GM19372 (cell line): Measurements from ENCODE around the gene RPRD1B.

Source experiments
- ATAC-seq: cut with Tn5 transposase; IDR thresholded peaks from one replicate; pipeline ENCODE4 v1.9.1; 2021; ENCODE audit warnings: mild to moderate bottlenecking, low read depth, moderate library complexity; ENCODE audit not compliant: unreplicated experiment

RPRD1B gene, protein sequence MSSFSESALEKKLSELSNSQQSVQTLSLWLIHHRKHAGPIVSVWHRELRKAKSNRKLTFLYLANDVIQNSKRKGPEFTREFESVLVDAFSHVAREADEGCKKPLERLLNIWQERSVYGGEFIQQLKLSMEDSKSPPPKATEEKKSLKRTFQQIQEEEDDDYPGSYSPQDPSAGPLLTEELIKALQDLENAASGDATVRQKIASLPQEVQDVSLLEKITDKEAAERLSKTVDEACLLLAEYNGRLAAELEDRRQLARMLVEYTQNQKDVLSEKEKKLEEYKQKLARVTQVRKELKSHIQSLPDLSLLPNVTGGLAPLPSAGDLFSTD

DNA sequence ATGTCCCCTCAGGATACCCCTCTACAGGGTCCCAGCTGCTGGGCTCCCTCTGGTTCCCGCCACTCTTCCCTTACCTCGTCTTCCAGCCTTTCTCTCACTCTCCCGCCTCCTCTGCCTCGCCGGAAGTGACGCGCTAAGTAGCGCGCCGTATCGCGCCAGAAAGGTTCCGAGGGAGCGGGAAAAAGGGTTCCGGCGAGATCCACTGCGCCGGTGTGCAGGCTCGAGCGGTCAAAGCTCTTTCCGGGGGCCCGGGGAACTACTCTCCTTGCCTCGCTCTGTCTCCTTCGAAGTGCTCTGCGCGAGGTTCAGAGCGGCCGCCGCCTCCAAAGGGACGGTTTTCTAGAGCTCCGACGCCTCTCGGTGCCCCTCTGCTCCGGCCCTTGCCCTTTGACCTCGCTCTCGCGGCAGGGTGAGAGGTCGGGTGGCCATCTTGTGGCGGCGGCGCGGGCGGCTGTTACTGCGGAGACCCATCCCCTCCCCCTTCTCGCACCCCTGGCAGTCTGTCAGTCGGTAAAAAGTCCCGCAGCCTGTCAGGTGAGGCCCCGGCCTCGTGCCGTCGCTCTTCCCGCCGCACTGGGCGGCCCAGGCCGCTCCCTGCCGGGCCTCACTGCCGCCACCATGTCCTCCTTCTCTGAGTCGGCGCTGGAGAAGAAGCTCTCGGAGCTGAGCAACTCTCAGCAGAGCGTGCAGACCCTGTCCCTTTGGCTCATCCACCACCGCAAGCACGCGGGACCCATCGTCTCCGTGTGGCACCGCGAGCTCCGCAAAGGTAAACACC, at the start of gene RPRD1B, which contains the start of gene TTI1:
Gene RPRD1B, plus strand, starts transcription at position 417 of the 778 bp plus-strand sequence. Its CDS starts 202 bp downstream, at position 619.
Gene TTI1, minus strand, starts transcription at position 127 of the 778 bp plus-strand sequence. CDS start 19,640 bp downstream, outside the sequence.
- ATAC-seq: peak; percentile 78

DNA sequence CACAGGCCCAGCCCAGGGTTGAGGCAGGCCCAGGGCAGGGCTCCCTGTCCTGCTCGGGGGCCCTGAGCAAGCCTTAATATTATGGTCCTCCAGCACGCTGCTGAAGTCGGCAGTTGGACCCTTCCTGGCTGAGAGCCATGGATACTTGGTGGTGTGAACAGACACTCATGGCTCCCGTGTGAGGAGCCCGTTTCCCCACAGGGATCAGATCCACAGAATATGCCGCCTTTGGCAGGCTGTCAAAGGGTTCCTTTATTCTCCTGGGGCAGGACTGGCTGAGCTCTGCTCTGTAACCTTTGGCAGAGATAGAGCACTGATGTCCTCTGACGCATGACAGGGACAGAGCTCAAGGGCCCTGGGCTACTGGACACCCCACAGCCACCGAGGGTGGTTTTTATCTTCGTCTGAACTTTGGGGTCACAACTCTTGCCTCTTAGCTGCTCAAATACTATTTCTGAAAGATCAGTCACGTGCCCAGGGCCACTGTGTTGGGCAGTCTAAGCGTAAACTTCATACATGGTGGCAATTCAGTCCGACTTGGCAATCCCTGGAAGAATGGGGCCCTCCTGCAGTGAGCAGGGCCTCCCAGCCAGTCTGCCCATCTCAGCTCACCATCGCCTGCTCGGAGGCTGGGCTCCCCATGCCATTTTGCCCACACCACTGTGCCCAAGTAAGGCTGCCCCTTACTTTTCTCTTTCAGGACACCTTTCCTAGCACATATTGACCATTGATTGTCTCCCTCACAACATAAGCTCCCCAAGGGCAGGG, 49.3 kb upstream of the RPRD1B start:
- no peak for ATAC-seq

DNA sequence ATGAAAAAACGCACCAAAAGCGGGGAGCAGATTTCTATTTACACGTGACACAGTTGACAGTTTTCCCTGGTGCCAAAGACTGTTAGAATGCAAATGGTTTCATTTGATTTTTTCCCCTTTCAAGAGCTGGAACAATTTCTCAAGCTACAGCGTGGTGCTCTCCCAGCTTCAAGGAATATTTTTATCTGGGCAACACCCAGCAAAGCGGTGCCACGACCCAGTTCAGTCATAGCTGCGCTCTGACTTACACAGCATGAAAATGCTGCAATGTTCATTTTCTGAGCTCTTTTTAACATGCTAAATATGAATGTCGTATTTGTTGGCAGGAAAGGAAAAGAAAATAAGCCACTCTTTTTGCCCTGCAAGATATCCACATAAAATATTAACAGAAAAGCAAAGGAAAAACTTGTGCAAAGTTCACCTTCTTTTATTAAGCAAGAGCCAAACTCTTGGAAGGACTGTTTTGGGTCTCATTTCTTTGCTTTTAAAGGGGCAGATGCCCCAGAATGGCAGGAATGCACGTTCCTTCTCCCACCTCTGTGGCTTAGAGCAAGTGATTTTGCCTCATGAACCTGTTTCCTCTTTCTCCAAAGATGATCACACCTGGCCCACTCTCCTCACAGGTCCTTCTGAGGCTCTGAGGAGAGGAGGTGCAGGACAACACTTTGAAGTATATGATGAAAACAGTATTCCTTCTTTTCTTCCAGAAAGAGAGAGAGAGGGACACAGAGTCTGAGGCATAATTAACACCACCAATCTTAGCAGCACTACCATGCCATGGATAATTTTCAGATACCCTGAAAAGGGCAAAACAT, 47.3 kb upstream of the RPRD1B start:
- no peak for ATAC-seq

DNA sequence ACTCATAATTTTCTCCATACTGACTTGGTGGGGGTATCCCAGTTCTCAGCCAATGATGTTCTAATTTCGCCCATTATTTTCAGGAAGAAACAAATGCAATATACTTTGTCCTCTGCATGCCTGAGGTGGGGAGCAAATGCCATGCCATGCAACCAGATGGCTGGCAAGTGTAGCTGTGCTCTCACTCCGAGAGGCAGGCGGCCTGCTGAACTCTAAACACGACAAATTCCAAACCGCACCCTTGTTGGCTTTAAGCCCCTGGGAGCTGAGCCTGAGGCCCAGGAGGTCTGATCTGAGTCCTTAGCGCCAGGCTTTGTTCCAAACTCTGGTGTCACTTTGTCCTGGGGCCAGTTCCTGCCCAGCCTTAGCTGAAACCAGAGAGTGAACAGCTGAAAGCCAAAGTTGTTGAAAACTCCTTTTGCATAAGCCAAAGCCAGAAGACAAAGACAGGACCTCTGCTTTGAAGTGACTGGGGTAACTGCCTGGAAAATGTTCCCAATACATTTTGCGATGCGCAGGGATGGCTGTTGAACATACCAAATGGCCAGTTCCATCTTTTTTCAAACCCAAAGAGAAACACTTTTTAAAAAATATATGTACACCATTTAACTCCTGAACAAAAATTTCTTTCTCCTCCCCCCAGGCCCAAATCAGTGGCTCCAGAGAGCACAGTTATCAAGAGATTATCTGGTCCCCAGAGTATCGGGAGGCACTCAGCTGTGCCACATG, 46.5 kb upstream of the RPRD1B start:
- no peak for ATAC-seq

DNA sequence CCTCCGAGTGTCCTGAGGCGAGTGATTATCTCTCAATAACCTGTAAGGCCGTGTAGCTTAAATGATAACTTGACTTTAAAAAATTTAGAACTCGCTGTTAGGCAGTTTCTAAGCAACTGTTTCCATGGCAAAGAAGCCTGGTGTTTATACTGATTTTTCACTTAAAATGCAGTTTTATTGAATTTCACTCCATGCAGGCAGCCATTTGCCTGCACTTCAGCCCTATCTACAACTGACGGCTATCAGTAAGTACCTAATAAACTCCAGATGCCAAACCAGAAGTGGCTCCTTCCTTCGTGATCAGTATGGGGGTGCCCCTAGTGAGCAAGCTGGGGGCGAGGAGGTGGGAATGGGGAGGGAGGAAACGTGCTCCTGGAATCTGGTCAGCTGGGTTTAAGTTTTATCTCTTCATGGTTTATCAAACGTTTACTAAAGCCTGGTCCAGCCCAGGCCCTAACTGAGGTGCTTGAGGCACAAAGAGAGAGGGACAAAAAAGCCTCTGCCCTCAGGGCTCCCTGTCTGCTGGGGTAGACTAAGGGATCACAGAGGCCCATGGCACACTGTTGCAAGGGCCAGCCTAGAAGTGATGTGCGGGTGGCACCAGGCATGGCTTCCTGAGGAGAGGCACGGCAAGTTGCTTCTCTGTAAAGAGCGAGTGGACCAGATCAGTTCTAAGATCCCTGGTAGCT, 45.8 kb upstream of the RPRD1B start:
- ATAC-seq: no peak

DNA sequence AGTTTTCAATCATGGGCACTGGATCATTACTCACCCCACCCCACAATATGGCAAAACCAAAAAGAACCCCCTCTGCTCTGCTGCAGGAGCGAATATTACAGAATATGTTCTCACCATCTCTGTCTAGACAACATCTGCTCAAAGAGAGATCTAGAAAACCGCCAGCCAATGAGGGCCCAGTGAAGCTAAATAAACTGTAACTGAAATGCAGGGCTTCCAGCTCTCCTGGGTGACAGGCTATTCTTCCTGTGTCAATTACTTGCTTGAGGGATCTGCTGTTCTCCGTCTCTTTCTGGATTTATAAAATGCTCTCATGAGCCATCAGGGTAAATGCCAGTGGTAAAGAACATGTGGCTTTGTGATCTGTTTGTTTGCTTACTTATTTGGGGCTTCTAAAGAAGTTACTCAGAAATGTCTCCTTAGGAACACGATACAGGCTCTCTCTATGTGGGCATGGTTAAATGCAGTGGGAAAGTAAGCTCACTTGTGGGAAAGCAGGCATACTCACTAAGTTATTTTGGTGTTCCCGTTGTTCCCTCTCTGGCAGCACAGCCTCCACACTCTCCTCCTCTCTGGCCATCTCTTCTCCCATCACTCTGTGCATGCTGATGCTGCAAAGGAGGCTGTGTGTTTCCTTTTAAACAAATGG, 45.1 kb upstream of the RPRD1B start:
- no peak for ATAC-seq

DNA sequence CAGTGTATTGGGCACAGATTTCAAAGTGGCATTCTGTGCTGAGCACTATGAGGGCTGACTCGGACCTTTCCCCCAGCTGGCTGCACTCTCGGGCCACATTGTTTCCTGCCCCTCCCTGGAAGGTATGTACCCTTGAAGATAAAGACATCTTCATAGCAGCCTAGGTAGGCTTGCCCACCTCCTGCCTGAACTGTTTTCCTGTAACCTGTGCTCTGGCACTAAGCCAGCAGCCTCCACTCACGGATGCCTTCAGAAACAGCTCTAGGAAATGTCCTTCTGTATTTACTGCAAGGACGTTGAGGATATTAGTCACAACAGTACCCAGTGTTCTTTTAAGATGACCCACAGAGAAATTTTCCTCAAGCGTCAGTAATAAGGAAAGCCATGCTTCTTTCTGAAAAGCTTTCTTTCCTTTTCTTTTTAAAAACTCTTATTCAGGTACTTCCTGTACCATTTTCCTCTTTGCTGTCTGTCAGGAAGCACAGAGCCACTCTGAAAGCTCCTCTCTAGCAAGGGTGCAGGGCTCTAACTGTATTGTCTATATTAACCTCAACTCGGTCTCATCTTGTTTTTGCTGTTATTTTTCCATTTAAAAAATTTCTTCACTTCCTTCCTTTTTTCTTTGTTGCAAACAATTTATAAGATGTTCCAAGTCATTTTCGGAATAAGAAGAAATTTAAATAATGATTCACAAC, 43.8 kb upstream of the RPRD1B start:
- ATAC-seq: no peak

DNA sequence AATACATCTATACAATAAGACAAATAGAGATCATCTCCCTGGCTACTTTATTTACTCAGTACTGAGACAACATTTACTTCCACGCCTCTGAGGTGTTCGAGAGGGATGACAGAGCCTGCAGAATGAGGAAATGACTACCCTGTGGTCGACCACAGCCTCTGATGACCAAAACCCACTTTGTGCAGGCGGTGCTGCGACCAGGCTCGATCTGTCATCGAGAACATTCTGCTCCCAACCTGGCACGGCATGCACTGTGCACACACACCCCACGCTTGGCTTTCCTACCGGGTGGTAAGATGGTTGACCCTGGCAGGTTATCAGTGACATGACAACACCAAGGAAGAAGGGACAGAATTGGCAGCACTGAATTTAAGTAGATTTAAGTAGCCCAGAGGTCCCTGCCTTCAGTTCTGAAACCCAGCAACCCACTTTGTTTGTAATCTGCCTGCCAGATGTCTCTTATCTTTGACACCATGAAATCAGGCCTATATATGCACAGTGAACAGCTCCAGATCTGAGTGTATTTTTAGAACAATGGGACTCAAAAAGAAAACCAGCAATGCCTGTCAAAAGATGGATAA, 42.9 kb upstream of the RPRD1B start:
- peak; percentile 95 for ATAC-seq

DNA sequence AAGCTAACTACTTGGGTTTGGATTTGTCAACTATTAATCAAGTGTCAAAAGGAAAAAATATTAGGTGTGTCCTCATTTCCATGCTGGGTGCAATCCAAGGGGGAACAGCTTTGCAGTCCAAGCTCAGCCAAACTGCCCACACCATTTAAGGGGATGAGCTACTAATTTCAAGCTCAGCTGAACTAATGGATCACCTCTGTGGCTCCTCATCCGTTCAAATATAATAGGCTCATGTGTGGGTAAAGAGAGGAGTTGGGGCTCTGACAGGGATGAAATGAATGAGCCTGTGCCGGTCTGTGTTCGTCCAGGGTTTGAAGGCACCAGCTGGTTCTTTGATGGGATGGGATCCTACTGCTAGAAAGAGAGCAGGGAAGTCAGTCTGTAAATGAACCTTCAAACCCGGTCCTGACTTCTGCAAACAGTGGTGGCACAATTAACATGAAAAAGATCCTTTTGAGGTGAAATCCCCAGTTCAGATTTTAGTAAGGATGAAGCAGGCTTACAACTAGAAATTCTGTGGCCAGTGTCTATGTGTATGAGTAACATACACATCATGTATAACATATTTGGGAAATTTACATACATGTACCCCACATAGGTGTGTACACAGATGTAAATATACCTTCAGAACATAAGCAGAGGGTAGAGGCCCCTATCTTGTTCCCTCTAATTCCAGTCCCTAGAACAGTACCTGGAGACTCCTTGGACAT, 42.2 kb upstream of the RPRD1B start:
- no peak for ATAC-seq

DNA sequence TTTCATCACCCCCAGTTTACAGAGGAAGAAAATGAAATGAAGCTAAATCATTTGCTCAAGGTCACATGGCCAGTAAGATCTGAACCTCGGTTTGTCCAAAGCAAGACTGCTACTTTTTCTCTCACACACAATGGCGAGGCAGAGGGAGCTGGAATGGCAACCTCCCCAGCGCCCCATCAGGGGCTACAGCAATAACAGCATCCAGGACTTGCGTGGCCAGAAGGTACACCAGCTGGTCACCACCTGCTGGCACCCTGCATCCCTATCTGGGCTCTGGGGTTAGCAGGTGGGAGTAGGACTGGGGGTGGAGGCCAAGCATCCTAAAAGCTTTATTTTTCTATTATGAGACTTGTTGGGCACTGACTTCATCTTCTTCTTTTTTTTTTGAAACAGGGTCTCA, 41.6 kb upstream of the RPRD1B start:
- ATAC-seq: no peak

DNA sequence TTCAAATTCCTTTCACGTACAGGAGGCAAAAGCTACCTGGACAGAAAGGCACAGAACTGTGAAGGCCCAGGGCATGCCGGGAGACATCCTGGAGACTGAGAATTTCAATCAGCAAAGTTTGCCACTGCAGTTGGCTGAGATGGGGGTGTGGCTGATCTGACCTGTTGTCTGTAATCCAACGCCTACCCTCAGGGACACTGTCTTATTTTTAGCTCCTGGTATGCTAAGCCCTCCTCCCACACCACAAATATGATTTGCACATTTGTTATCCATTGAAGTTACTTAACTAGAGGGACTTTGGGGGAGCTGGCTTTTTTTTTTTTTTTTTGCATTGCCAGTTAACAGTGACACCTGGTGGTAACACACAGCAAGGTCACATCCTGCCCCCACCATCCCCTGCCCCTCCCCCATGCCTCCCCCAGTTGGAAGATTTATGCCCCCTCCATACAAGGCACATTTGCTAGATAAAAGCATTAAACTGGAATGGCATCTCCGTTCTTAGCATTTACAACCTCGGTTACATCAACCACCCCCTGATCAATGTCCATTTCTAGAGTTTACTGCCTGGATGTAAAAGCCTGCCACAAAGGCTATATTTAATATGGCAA, 40.6 kb upstream of the RPRD1B start:
- ATAC-seq: no peak

DNA sequence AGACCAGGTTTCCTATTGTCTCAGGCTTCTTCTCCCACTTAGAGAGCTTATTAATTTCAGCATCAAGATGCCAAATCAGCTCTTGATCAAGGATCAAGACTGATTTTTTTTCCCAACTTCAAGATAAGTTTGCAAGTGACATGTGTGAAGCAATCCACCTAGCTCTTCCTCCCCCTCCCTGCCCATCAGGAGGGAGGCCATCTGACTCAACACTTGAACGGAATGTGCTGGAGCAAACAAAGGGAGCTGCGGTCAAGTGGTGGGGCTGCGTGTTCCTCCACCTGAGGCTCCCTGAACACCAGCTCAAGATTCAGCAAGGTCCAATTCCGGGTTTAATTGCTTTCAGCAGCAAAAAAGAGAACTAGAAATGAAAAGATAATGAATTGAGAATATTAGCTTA, 39.0 kb upstream of the RPRD1B start:
- no peak for ATAC-seq

DNA sequence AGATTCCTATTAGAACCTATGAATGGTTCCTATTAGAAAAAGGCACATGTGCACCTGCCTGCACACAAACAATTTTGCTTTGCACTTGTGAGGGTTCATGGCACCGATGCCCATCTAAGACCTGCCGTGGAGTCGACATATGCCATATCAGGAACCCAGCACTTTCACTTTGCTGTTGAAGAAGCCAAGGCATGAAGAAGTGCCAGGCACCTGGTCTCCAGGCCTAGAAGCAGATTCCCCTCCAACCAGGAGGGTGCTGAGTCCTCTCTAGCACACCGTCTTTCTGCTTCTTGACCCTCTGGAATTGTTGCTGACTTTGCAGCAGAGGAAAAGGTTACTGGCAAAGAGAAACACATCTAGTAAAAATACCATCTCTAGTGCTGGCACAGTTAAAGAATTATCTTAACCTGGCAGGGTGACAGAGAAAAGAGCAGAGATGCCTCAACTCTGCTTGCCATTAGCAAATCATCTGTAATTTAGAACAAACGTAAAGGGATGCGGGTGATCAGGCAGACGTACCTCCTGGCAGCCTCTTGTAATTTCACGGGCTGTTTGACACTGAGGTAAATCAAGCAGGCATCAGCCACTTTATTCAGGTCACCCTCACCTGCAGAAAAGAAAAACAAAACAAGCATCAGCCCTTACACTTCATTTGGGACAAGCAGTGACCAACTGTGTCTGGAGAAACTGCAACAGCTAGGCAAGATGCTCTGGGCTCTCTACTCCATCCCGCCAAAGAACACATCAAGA, 37.5 kb upstream of the RPRD1B start:
- ATAC-seq: no peak

DNA sequence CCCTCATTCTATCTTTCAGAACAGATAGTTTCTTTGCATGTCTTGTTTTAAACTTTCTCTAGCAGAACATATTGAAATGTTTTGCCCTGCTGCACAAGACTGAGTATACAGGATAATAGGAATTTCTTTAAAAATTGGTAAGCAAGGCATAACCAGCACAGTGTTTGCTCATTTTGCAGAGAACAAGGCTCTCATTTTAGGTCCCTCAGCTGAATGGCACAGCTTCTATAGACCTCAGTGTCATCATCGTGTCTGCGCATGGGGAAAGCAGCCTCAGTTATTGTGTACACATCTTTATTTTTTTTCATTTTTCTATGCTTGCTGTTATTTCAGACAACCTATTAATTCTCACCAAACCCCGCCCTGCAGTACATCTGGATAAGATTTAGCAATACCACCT, 36.0 kb upstream of the RPRD1B start:
- no peak for ATAC-seq

DNA sequence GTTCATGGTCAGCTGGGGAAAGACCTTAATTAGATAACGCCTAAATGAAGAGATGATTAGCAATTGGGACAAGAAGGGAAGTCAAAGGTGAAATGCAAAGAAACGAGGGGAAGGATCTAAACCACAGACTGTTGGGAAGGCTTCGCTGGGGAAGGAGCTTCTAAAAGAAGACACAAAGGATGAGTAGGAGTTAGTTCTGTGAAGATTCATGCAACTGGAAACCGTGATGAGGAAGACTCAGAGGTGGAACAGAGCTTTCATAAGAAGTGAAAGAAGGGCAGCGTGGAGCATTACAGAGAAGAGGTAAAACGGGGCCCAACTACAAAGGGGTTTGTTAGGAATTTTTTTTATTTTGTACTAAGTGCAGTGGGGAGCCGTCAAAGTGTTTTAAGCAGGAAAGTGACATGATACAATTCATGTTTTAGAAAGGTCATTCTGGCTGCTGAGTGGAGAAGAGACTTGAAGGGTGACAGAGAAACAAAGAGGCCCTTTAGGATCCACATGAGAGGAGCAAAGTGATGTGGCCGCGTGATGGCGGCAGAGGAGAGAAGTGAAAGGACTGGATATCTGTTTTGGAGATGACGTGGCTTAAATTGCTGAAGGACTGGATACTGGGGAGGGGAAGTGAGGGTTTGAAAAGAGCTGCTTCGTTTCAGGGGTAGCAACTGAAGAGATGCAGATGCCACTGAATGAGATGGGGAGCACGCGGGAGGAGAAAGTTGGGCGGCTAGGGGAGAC, 33.9 kb upstream of the RPRD1B start:
- ATAC-seq: no peak
